Fibroblast of villous mesenchyme (primary cell): ENCODE measurements around the gene QRFP. TPM values are rescaled to one million over a fixed set of nuclear protein-coding genes. Genes with fewer than 3 reads are reported as not detected.

Experiments
- DNase-seq: peaks from one replicate; pipeline ENCODE4 v3.0.0-alpha.2; 2010; ENCODE audit warnings: low read depth
- H3K4me3 ChIP-seq: 2 replicates; pipeline ENCODE4 v1.5.1; 2011; ENCODE audit warnings: low read depth, mild to moderate bottlenecking, low read length
- CTCF ChIP-seq: IDR thresholded peaks from 2 replicates; pipeline ENCODE4 v1.5.1; 2012; ENCODE audit warnings: low read depth, mild to moderate bottlenecking, low read length; ENCODE audit not compliant: insufficient read depth
- total RNA-seq: library from RNA; depleted of rRNA; stranded (reverse); fragments of >200 nt; gene quantifications from 2 replicates; pipeline ENCODE4 v1.2.3, GENCODE V29; 2012

QRFP gene
- total RNA-seq, 1 donor = not detected

DNA sequence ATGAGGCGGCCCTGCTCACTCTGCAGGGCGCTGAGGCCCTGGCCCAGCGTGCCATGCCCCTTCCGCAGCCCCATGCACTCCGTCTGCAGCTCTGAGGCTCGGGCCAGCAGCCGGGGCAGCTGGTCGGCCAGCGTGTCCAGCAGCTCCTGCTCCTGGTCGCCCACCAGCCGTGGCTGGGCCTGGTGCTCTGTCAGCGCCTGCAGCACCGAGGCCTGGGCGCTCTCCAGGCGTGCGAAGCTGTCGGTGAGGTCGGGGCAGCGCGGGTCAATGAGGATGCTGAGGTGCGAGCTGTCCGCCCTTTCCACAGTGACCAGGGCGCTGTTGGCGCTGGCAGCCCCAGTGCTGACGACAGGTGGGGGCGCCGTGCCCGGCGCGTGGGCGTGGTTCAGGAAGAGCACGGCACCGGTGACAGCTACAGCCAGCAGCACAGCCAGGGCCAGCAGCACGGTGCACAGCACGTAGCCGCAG, 33.0 kb upstream of the QRFP start:
- no peak overlapping the region for H3K4me3 ChIP-seq
- DNase-seq = no peak
- TF ChIP-seq CTCF = no peak

DNA sequence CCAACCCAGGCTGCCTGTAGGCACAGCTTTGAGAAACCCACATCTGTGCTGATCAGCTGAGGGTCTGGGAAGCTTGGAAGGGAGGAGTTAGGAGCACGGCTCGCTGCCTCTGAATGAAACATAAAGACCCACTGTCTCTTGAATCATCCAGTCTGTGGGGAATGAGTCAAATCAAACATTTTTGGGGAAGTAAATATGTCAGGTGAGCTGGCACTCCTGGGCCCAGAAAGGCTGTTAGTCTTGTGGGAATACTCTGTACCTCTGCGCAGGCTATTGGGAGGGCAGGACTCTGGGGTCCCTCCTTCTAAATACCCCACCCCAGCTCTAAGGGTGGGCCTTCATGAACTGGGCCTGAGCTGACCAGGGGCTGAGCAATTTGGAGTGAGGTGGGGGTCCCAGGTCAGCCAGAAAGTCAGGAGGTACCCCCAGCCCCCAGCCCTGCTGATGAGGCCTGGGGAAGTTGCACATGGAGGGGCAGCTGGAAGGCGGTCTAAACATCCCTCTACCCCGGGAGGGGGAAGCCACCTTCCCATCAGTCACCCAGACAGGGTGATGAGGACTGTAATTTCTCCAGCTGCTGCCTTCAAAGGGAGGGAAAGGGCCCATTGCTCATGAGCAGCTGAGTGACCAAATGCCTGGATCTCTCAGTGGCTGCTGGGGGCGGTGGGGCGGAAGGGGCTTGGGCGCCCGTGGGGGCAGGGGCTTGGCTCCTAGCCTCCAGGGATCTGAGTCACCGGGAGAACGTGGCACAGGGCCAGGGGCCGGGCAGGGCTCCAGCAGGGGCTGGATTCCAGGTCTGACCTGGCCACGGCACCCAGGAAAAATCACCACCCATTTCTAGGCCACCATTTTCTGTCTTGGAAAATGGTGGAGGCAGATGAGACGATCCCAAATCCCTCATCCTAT, 31.6 kb upstream of the QRFP start:
- no peak for TF ChIP-seq CTCF
- no peak overlapping the region for H3K4me3 ChIP-seq

DNA sequence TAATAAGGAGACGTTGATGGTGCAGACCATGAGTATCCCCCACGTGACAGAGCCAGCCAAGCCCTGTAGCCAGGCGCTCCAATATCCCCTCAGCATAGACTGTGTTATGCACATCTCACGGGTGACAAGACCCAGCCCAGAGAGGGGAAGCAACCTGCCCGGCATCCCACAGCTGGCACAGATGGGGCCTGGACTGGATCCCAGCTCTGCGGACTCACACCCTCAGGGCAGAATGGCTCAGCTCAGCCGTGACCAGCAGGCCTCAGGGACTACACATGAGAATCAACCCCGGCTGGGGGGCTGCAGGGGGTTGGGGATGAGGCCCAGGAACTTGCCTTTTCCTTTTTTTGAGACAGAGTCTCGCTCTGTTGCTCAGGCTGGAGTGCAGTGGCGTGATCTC, 30.7 kb upstream of the QRFP start:
- no peak overlapping the region for H3K4me3 ChIP-seq
- no peak for DNase-seq
- no peak for TF ChIP-seq CTCF

More for the DNA sequence above, 31.6 kb upstream of the QRFP start:
- DNase-seq = peak; percentile 56

DNA sequence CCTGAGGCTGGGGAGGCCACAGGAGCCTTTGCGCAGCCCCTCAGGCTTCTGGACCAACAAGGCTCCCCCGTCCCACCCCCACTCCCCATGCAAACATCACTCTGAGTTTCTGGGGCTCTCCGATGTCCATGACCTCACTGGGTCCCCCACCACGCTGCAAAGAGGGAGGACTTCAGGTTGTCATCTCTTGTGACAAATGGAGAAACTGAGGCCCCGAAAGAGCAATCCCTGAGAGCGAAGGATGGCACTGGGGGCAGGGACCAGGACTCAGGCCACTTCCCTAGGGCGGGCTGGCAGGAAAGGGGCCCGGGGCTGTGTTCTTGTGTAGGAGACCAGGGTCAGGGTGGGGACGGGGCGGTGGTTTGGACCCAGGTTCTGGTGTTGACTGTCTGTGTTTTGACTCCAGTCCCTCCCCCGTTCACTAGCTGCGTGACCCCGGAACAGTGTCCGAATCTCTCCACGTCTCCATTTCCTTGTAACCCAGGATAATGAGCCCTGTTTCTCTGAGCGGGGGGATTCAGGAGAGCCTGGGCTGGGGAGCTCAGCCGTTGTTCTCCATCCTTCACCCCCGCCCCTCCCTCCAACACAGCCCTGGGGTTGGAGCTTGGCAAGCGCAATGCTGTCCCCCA, 28.6 kb upstream of the QRFP start:
- H3K4me3 ChIP-seq = no peak overlapping the region
- TF ChIP-seq CTCF = no peak
- no peak for DNase-seq

DNA sequence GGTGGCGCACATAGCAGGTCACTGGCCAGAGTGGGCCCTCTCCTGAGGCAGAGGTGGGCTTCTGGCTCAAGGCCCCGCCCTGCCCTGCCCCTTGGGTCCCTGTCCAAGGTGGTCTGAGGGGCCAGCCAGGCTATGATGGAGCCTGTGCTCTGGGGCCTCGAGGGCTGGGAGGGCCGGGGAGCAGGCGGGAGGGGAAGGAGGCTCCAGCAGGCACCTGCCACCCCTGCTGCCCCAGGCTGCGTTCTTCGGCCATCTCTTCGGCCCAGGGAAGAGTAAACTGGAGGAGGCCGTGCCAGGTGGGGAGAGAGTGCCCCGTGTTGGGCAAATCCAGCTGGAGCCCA, 27.8 kb upstream of the QRFP start:
- TF ChIP-seq CTCF = no peak
- H3K4me3 ChIP-seq = no peak overlapping the region
- no peak for DNase-seq

DNA sequence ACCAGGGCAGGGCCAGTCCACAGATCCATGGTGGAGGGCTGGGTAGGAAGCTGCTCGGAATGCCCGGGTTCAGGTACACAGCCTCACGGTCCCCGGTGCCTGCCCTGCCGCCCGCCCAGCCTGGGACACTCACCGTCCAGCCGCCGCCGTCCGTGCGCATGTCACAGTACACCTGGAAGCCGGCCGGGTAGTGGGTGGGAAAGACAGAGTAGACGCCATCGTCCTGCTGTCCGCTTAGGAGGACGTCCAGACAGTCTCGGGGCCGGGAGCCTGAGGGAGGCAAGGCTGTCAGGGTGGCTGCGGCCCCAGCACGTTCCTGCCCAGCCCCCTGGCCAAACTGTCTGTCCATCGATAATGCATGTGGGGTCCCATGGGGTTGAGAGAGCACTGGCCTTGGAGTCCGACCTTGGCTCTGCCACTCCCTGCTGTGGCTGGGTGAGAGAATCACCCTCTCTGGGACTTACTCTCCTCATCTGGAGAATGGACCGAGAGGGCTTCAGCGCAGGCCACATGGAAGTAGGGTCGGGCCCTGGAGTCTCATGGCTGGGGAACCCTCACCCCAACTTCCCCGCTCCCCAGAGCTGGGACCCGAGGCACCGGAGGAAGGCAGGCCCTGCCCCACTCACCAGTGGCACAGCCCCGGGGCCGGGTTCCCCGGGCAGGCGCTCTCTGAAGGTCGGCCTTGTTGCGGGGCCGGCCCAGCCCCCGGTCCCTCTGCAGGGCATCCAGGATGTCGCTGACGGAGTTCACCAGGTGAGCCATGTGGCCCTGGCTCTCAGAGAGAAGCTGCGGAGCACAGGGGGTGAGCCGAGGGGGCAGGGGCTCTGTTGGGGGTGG, 27.2 kb upstream of the QRFP start:
- no peak for DNase-seq
- no peak overlapping the region for H3K4me3 ChIP-seq
- TF ChIP-seq CTCF = no peak
